Measurements from ENCODE around the gene LRRC55. TPM values are rescaled to one million over a fixed set of nuclear protein-coding genes. Genes with fewer than 3 reads are reported as not detected.

Gene LRRC55
- total and polyA plus RNA-seq, 9 of the 15 experiments (the other 6 are each of a cell fraction or from before 2014, with no cell fraction given) = not detected

DNA sequence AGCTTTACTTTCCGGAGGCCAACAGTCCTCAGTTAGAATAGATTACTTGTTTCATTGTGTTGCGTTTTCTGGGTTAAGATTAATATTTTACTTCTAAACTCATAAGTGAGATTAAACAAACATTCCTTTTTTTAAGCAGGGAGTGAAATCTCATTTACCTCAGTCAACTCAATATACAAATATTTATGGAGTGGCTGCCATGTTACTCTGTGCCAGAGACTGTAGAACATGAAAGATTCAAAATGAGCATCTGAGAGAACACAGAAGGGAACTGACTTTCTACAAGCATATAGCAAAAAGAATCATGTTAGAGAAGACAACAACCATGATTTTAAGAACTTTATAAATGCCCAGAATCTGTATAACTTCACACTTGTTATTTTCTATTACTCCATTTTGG lies 3.4 kb upstream of the LRRC55 start:
- no TSS peak for BruUV-seq (replicated peaks)
- CTCF ChIA-PET (ENCODE audit: low intra/inter-chr PET ratio) = no interaction called here

More for the DNA sequence above, 3.4 kb upstream of the LRRC55 start:
- in situ Hi-C loops (cut with MboI) = no loop called here
- FAIRE-seq (no peak), DNase-seq (ENCODE audit: extremely low read depth in 1 of 4, low spot score in 3 of 4) (no peak), ATAC-seq (no peak)
- WGBS (ENCODE audit: insufficient coverage, low coverage, missing lambda C conversion rate) = 12% methylated on average over 2 of the region's 2 CpGs
- intact Hi-C loops (cut with micrococcal nuclease) = no loop called here
- H3K27me3 ChIP-seq (ENCODE audit: control insufficient read depth in 2 of 2, insufficient read depth in 2 of 2, low read length in 2 of 2) = peaks cover 20 to 32% of the 10 kb centered on the region in 2 experiments; a peak in 4 of 5 replicates
- TF ChIP-seq PHF21A (IDR thresholded peaks at IDR 0.05; ENCODE audit: borderline replicate concordance, low read depth) (no peak), ARID1B (IDR thresholded peaks at IDR 0.05) (no peak), CC2D1A (IDR thresholded peaks at IDR 0.05) (no peak), ZFPM2 (CRISPR knock-in tag; IDR thresholded peaks at IDR 0.05) (no peak), SLC30A9 (CRISPR knock-in tag; IDR thresholded peaks at IDR 0.05) (no peak), MIER1 (IDR thresholded peaks at IDR 0.05; ENCODE audit: low read depth) (no peak), SIRT6 (IDR thresholded peaks at IDR 0.05; ENCODE audit: low read depth, low read length) (no peak), TAF7 (tag; IDR thresholded peaks at IDR 0.05) (no peak)
- TF ChIP-seq, protein P1, sequence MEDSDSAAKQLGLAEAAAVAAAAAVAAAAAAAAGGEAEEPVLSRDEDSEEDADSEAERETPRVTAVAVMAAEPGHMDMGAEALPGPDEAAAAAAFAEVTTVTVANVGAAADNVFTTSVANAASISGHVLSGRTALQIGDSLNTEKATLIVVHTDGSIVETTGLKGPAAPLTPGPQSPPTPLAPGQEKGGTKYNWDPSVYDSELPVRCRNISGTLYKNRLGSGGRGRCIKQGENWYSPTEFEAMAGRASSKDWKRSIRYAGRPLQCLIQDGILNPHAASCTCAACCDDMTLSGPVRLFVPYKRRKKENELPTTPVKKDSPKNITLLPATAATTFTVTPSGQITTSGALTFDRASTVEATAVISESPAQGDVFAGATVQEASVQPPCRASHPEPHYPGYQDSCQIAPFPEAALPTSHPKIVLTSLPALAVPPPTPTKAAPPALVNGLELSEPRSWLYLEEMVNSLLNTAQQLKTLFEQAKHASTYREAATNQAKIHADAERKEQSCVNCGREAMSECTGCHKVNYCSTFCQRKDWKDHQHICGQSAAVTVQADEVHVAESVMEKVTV (CRISPR knock-in tag; IDR thresholded peaks at IDR 0.05) = no peak
- H3K36me3 ChIP-seq (ENCODE audit: control insufficient read depth, insufficient read depth, low read length) = no peaks in the 10 kb centered on the region
- POLR2A ChIA-PET = interaction anchor here (0.6 to 1.4 kb wide), 3 partner anchors 11 to 19 kb away, joined by 3 to 5 read pairs (median 4); no protein-coding TSS in a partner anchor
- no peaks in the 10 kb centered on the region for H4K20me1 ChIP-seq (replicated peaks; ENCODE audit: control insufficient read depth, insufficient read depth, low read length)
- no peaks in the 10 kb centered on the region for H3K9me3 ChIP-seq (replicated peaks; ENCODE audit: control insufficient read depth, insufficient read depth, low read depth, low read length)
- H3K4me1 ChIP-seq (replicated peaks in 1 of 2; ENCODE audit: control insufficient read depth in 2 of 2, insufficient read depth in 2 of 2, low read length in 2 of 2) = peaks cover 4 to 8% of the 10 kb centered on the region in 2 experiments; a peak in 2 of 5 replicates
- H3K4me2 ChIP-seq (ENCODE audit: insufficient read depth, low read length) = no peak overlapping the region
- no peak overlapping the region for H3K4me3 ChIP-seq
- H2AFZ ChIP-seq (ENCODE audit: low read depth, low read length) = no peak overlapping the region
- H3K9ac ChIP-seq (ENCODE audit: insufficient read depth in 1 of 2, low read depth in 2 of 2, low read length in 2 of 2) = no peak overlapping the region
- no peaks in the 10 kb centered on the region for H3K9me1 ChIP-seq (ENCODE audit: control insufficient read depth, insufficient read depth, low read length)
- H3K79me2 ChIP-seq (ENCODE audit: control insufficient read depth, insufficient read depth, low read length) = no peaks in the 10 kb centered on the region
- H3K27ac ChIP-seq (ENCODE audit: extremely low read depth, low read depth, low read length) = no peak overlapping the region
